ENCODE results near the gene PHB1. TPM values are rescaled to one million over a fixed set of nuclear protein-coding genes. Genes with fewer than 3 reads are reported as not detected.

PHB1 gene
- polyA plus RNA-seq, 1 of the 3 experiments (the other 2 are of a cell fraction) = 379 TPM

DNA sequence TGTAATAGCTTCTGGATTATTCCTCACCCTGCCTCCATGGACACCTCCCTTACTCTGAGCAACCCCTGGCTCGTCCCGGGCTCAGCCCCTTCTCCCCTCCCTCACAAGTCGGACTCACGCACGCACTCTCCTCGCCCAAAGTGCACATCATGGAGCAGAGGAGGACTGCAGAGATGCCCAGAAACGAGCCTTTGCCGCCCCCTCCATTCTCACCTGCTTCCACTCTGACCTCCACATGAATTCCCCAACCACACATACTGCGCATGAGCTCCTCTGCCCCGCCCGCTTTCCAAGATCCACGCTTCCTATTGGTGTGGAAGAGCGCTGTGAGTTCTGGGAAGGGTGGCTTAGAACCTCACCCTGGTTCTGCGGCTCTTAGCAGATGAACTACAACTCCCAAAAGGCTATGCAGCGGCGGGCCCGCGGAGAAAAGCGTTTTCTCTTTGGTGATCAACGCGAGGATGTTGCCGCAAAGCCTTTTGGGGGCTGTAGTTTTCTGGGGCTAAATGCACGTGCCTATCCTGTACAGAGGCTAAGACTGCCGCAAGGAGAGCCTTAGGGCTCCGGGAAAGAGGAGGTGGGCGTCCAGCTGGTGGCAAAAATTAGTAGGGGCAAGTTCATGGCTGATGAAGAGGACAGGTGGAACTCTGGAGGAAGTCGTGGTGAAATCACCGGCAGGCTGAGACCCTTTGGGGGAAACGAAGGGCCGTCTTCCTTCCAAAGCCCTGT lies at the start of gene PHB1 (continued):
- TF ChIP-seq, protein P1, sequence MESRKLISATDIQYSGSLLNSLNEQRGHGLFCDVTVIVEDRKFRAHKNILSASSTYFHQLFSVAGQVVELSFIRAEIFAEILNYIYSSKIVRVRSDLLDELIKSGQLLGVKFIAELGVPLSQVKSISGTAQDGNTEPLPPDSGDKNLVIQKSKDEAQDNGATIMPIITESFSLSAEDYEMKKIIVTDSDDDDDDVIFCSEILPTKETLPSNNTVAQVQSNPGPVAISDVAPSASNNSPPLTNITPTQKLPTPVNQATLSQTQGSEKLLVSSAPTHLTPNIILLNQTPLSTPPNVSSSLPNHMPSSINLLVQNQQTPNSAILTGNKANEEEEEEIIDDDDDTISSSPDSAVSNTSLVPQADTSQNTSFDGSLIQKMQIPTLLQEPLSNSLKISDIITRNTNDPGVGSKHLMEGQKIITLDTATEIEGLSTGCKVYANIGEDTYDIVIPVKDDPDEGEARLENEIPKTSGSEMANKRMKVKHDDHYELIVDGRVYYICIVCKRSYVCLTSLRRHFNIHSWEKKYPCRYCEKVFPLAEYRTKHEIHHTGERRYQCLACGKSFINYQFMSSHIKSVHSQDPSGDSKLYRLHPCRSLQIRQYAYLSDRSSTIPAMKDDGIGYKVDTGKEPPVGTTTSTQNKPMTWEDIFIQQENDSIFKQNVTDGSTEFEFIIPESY (IDR thresholded peaks at IDR 0.05; ENCODE audit: borderline replicate concordance, low read depth) = peak; percentile 97
- TF ChIP-seq, protein P2, sequence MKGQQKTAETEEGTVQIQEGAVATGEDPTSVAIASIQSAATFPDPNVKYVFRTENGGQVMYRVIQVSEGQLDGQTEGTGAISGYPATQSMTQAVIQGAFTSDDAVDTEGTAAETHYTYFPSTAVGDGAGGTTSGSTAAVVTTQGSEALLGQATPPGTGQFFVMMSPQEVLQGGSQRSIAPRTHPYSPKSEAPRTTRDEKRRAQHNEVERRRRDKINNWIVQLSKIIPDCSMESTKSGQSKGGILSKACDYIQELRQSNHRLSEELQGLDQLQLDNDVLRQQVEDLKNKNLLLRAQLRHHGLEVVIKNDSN (IDR thresholded peaks at IDR 0.05; ENCODE audit: borderline replicate concordance, low read depth) = no peak
- TF ChIP-seq EP300 (IDR thresholded peaks at IDR 0.05; ENCODE audit: borderline replicate concordance in 1 of 2, low read depth in 1 of 2, low read length in 1 of 2) = no peak
- no peak for TF ChIP-seq FOSL2 (IDR thresholded peaks at IDR 0.05; ENCODE audit: borderline replicate concordance, low read depth)
- no peak for TF ChIP-seq SMC3 (IDR thresholded peaks at IDR 0.05; ENCODE audit: low read depth, low read length)
- no peak; the same call in 1 of the 2 replicates for TF ChIP-seq YY1 (IDR thresholded peaks at IDR 0.05; ENCODE audit: low read depth)
- TF ChIP-seq SIN3A (IDR thresholded peaks at IDR 0.05; ENCODE audit: borderline replicate concordance, low read depth, low read length) = peak; percentile 90; the same call in 1 of the 2 replicates

DNA sequence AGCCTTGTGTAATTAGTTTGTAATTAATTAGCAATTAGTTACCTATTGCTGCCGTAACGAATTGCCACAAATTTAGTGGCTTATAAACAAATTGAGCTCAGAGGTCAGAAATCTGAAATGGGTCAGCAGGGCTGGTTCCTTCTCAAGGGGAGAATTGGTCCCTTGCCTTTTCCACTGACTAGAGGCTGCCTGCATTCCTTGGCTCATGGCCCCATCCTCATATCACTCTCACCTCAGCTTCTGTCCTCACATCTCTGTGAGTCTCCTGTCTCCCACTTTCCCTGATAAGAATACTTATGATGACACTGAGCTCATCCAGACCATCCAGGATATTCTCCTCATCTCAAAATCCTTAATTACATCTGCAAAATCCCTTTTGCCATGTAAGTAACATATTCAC lies 49.4 kb upstream of the PHB1 start:
- Histone ChIP-seq H4K20me1 (ENCODE audit: insufficient read depth) (no peaks in the 10 kb centered on the region), H3K4me3 (ENCODE audit: low read depth in 2 of 2, low read length in 1 of 2) (no peak overlapping the region), H3K36me3 (replicated peaks in 1 of 2; ENCODE audit: control insufficient read depth in 1 of 2, insufficient read depth in 2 of 2, low read length in 1 of 2) (no peaks in the 10 kb centered on the region), H3K9ac (no peak overlapping the region), H2AFZ (ENCODE audit: low read depth) (no peak overlapping the region), H3K27ac (ENCODE audit: low read depth in 2 of 2, low read length in 1 of 2) (no peak overlapping the region), H3K79me2 (ENCODE audit: insufficient read depth) (no peaks in the 10 kb centered on the region), H3K27me3 (ENCODE audit: insufficient read depth) (peaks cover 76% of the 10 kb centered on the region), H3K4me2 (no peak overlapping the region), H3K9me2 (no peaks in the 10 kb centered on the region), H3F3A (replicated peaks; ENCODE audit: insufficient read depth) (no peaks in the 10 kb centered on the region), H3K4me1 (ENCODE audit: control insufficient read depth in 1 of 2, insufficient read depth in 2 of 2, low read depth in 1 of 2, low read length in 1 of 2) (no peaks in the 10 kb centered on the region), H3K9me3 (no peaks in the 10 kb centered on the region)
- DNase-seq = no peak
- WGBS (ENCODE audit: low lambda C conversion rate) = 49% methylated on average over 2 of the region's 2 CpGs
- ChIA-PET POLR2A (no interaction called here), CTCF (interaction anchor here (0.8 to 14.6 kb wide), 9 partner anchors 12 to 1835 kb away, joined by 3 to 117 read pairs (median 3); partner anchors contain the start of gene NGFR)
- TF ChIP-seq POLR2AphosphoS5 (IDR thresholded peaks at IDR 0.05; ENCODE audit: low read depth, low read length) (no peak), FOXM1 (IDR thresholded peaks at IDR 0.05; ENCODE audit: low read depth) (no peak), TEAD4 (IDR thresholded peaks at IDR 0.05; ENCODE audit: borderline replicate concordance, insufficient read depth) (no peak), GATA2 (CRISPR knock-in tag; IDR thresholded peaks at IDR 0.05) (no peak), FOSL2 (IDR thresholded peaks at IDR 0.05; ENCODE audit: borderline replicate concordance, low read depth) (no peak), CHD2 (IDR thresholded peaks at IDR 0.05; ENCODE audit: low read length, partially characterized antibody) (no peak), NFIC (IDR thresholded peaks at IDR 0.05; ENCODE audit: borderline replicate concordance) (no peak), RAD21 (IDR thresholded peaks at IDR 0.05; ENCODE audit: low read length) (no peak), GABPA (IDR thresholded peaks at IDR 0.05; ENCODE audit: low read depth) (no peak), YY1 (IDR thresholded peaks at IDR 0.05; ENCODE audit: low read depth) (no peak), TAF1 (IDR thresholded peaks at IDR 0.05; ENCODE audit: borderline replicate concordance, low read depth, low read length) (no peak), MEF2A (IDR thresholded peaks at IDR 0.05; ENCODE audit: borderline replicate concordance, low read depth) (no peak), EZH2phosphoT487 (IDR thresholded peaks at IDR 0.05; ENCODE audit: borderline replicate concordance, low read depth) (no peak), MXI1 (IDR thresholded peaks at IDR 0.05; ENCODE audit: low read depth, low read length) (no peak), RXRA (IDR thresholded peaks at IDR 0.05; ENCODE audit: borderline replicate concordance, low read depth) (no peak), TCF12 (IDR thresholded peaks at IDR 0.05) (no peak), FOXJ3 (CRISPR knock-in tag; IDR thresholded peaks at IDR 0.05) (no peak)
- TF ChIP-seq, protein P3, sequence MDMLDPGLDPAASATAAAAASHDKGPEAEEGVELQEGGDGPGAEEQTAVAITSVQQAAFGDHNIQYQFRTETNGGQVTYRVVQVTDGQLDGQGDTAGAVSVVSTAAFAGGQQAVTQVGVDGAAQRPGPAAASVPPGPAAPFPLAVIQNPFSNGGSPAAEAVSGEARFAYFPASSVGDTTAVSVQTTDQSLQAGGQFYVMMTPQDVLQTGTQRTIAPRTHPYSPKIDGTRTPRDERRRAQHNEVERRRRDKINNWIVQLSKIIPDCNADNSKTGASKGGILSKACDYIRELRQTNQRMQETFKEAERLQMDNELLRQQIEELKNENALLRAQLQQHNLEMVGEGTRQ (IDR thresholded peaks at IDR 0.05; ENCODE audit: borderline replicate concordance, low read depth, low read length) = no peak
- TF ChIP-seq, protein P4, sequence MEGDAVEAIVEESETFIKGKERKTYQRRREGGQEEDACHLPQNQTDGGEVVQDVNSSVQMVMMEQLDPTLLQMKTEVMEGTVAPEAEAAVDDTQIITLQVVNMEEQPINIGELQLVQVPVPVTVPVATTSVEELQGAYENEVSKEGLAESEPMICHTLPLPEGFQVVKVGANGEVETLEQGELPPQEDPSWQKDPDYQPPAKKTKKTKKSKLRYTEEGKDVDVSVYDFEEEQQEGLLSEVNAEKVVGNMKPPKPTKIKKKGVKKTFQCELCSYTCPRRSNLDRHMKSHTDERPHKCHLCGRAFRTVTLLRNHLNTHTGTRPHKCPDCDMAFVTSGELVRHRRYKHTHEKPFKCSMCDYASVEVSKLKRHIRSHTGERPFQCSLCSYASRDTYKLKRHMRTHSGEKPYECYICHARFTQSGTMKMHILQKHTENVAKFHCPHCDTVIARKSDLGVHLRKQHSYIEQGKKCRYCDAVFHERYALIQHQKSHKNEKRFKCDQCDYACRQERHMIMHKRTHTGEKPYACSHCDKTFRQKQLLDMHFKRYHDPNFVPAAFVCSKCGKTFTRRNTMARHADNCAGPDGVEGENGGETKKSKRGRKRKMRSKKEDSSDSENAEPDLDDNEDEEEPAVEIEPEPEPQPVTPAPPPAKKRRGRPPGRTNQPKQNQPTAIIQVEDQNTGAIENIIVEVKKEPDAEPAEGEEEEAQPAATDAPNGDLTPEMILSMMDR (IDR thresholded peaks at IDR 0.05) = no peak
- TF ChIP-seq, protein P1 (IDR thresholded peaks at IDR 0.05; ENCODE audit: borderline replicate concordance, low read depth) = no peak

All from SK-N-SH (cell line).